ENCODE results near the gene NAT14. TPM values are rescaled to one million over a fixed set of nuclear protein-coding genes. Genes with fewer than 3 reads are reported as not detected.
A peak's percentile ranks its signal among the peaks of the same experiment; 100 is the strongest.

Gene NAT14
- total RNA-seq, 1 experiment from 2014 or later, result 17.5 TPM

DNA sequence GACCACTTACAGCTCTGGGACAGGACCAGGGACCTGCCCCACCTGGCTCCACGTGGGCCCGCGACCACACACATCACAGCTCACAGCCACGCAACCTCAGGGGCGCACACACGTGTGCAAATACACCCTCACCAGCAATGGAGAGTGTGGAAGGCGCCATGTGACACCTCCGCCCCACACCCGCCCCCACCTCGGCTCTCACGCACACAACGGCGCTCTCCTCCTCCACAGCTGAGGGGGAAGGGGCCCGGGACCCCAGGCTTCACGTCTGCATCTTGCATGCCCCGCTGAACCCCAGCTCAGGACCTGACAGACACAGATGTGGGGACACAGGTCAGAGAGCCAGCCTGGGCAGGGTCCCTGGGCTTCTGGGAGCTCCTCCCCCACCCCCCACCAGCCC is 35.5 kb upstream of the NAT14 start:
- Histone ChIP-seq H3K9me2 (replicated peaks; ENCODE audit: low read length) (no peaks in the 10 kb centered on the region), H2AFZ (ENCODE audit: low read length) (no peak overlapping the region), H3K4me2 (ENCODE audit: low read length) (no peak overlapping the region), H4K20me1 (ENCODE audit: low read length) (no peaks in the 10 kb centered on the region), H3K27ac (ENCODE audit: low read length) (no peak overlapping the region), H3K9ac (ENCODE audit: low read length) (no peak overlapping the region), H3K9me3 (ENCODE audit: low read length) (no peaks in the 10 kb centered on the region), H3K4me1 (ENCODE audit: insufficient read depth, low read length) (no peaks in the 10 kb centered on the region), H3K36me3 (ENCODE audit: low read depth, low read length) (peaks cover 6% of the 10 kb centered on the region; the same call in 1 of the 2 replicates), H3K4me3 (ENCODE audit: low read length) (no peak overlapping the region), H3F3A (ENCODE audit: low read length, unreplicated experiment) (no peaks in the 10 kb centered on the region), H3K27me3 (ENCODE audit: low read length) (peaks cover 33% of the 10 kb centered on the region), H3K79me2 (ENCODE audit: low read length) (no peaks in the 10 kb centered on the region)
- ChIA-PET CTCF (no interaction called here), POLR2A (ENCODE audit: unreplicated experiment) (interaction anchor here (0.8 kb wide), 1 partner anchor 12 kb away, joined by 5 read pairs; the partner anchor contains the start of gene ISOC2)
- ATAC-seq (no peak), DNase-seq (no peak)
- intact Hi-C loops (cut with micrococcal nuclease), result no loop called here
- no TSS peak for BruUV-seq (replicated peaks)
- TF ChIP-seq EZH2phosphoT487 (IDR thresholded peaks at IDR 0.05; ENCODE audit: borderline replicate concordance, low read length) (no peak), EZH2 (IDR thresholded peaks at IDR 0.05; ENCODE audit: low read length, unreplicated experiment) (no peak)
- TF ChIP-seq, protein P1, sequence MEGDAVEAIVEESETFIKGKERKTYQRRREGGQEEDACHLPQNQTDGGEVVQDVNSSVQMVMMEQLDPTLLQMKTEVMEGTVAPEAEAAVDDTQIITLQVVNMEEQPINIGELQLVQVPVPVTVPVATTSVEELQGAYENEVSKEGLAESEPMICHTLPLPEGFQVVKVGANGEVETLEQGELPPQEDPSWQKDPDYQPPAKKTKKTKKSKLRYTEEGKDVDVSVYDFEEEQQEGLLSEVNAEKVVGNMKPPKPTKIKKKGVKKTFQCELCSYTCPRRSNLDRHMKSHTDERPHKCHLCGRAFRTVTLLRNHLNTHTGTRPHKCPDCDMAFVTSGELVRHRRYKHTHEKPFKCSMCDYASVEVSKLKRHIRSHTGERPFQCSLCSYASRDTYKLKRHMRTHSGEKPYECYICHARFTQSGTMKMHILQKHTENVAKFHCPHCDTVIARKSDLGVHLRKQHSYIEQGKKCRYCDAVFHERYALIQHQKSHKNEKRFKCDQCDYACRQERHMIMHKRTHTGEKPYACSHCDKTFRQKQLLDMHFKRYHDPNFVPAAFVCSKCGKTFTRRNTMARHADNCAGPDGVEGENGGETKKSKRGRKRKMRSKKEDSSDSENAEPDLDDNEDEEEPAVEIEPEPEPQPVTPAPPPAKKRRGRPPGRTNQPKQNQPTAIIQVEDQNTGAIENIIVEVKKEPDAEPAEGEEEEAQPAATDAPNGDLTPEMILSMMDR (conservative IDR thresholded peaks at IDR 0.05; ENCODE audit: low read depth, low read length), result no peak

DNA sequence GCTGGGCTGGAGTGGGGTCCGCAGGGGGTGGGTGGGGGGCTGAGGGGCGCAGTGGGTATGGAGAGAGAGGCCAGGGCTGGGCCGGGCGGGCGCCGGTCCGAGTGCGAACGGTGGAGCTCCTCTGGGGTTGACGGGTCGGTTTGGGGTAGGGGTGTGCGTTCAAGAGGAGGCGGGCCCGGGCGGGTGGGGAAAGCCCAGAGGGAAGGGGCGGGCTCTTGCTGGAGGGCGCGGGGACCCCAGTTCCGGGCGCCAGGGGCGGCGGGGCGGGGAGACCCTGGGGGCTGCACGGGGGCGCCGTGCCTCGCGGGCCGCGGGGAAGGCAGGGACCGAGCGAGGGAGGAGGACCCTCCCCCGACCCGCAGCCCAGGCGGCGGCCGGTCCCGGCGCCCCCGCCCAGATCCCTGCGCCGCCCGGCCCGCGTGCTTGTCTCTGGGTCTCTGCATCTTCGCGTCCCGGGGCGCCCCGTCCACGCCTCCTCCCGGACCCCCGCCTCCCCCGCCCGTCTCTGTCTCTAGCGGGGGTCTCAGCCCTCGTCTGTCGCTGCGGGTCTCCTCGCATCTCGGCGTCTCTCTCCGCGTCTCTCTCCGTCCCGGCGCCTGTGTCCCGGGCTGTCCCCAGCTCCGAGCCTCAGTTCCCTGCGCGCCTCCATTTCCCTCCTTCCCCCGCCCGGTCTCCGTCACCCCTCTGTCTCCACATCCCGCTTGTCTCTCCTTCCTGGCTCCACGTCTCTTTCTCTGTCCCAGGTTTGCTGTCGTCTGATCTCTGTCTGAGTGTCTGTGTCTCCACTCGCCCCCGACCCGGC is 33.6 kb upstream of the NAT14 start:
- intact Hi-C loops (cut with micrococcal nuclease), result no loop called here
- H3K36me3 ChIP-seq (ENCODE audit: low read depth, low read length), result peaks cover 10% of the 10 kb centered on the region; the same call in 1 of the 2 replicates
- ChIA-PET POLR2A (ENCODE audit: unreplicated experiment) (interaction anchor here (0.6 kb wide), 1 partner anchor 172 kb away, joined by 9 read pairs; no protein-coding TSS in a partner anchor), CTCF (no interaction called here)
- no peak overlapping the region for H2AFZ ChIP-seq (ENCODE audit: low read length)
- peak; percentile 18; the same call in 1 of the 2 replicates for TF ChIP-seq EZH2phosphoT487 (IDR thresholded peaks at IDR 0.05; ENCODE audit: borderline replicate concordance, low read length)
- TF ChIP-seq, protein P1 (conservative IDR thresholded peaks at IDR 0.05; ENCODE audit: low read depth, low read length), result no peak
- TF ChIP-seq EZH2 (IDR thresholded peaks at IDR 0.05; ENCODE audit: low read length, unreplicated experiment), result peak; percentile 96
- H3K4me1 ChIP-seq (ENCODE audit: insufficient read depth, low read length), result no peaks in the 10 kb centered on the region
- ATAC-seq, result no peak
- no peaks in the 10 kb centered on the region for H3F3A ChIP-seq (ENCODE audit: low read length, unreplicated experiment)
- H3K79me2 ChIP-seq (ENCODE audit: low read length), result no peaks in the 10 kb centered on the region
- no peak overlapping the region for H3K9ac ChIP-seq (ENCODE audit: low read length)
- no peaks in the 10 kb centered on the region for H4K20me1 ChIP-seq (ENCODE audit: low read length)
- no peak for DNase-seq
- H3K9me2 ChIP-seq (replicated peaks; ENCODE audit: low read length), result no peaks in the 10 kb centered on the region
- H3K4me3 ChIP-seq (ENCODE audit: low read length), result no peak overlapping the region
- no peaks in the 10 kb centered on the region for H3K9me3 ChIP-seq (ENCODE audit: low read length)
- peaks cover 20% of the 10 kb centered on the region for H3K27me3 ChIP-seq (ENCODE audit: low read length)
- no peak overlapping the region for H3K27ac ChIP-seq (ENCODE audit: low read length)
- no peak overlapping the region for H3K4me2 ChIP-seq (ENCODE audit: low read length)
- BruUV-seq (replicated peaks), result no TSS peak

Data from PC-3 (cell line).